ENCODE data around the gene TRAM2.

- TF ChIP-seq, protein P1, sequence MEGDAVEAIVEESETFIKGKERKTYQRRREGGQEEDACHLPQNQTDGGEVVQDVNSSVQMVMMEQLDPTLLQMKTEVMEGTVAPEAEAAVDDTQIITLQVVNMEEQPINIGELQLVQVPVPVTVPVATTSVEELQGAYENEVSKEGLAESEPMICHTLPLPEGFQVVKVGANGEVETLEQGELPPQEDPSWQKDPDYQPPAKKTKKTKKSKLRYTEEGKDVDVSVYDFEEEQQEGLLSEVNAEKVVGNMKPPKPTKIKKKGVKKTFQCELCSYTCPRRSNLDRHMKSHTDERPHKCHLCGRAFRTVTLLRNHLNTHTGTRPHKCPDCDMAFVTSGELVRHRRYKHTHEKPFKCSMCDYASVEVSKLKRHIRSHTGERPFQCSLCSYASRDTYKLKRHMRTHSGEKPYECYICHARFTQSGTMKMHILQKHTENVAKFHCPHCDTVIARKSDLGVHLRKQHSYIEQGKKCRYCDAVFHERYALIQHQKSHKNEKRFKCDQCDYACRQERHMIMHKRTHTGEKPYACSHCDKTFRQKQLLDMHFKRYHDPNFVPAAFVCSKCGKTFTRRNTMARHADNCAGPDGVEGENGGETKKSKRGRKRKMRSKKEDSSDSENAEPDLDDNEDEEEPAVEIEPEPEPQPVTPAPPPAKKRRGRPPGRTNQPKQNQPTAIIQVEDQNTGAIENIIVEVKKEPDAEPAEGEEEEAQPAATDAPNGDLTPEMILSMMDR (IDR thresholded peaks at IDR 0.05; ENCODE audit: low read depth, low read length): no peak
- TF ChIP-seq EZH2phosphoT487 (IDR thresholded peaks at IDR 0.05; ENCODE audit: low read depth): no peak
These were observed 37.9 kb downstream of the TRAM2 start for GRCh38 chr6:52538901-52539354.

Data from OCI-LY3 (cell line).